Activated CD4-positive, alpha-beta T cell treated with anti-CD3 and anti-CD28 coated beads for 4 hours (primary cell): ENCODE results near the gene UFD1.

Source experiments
- DNase-seq, 2 donors: peaks; one replicate each; pipeline ENCODE4 v3.0.0-alpha.2; 2020

UFD1 gene

GRCh38 chr22:19419086-19419463 lies 59.9 kb downstream of the UFD1 start:
- DNase-seq = no peak

GRCh38 chr22:19412923-19413322 lies 66.1 kb downstream of the UFD1 start:
- DNase-seq = no peak

- DNase-seq = no peak
Observed at GRCh38 chr22:19412478-19412877, 66.5 kb downstream of the UFD1 start.

GRCh38 chr22:19411690-19412045 lies 67.3 kb downstream of the UFD1 start:
- no peak for DNase-seq

GRCh38 chr22:19410941-19411689 lies 67.9 kb downstream of the UFD1 start:
- no peak for DNase-seq

- no peak for DNase-seq
Observed at GRCh38 chr22:19407649-19408606, 71.1 kb downstream of the UFD1 start.

GRCh38 chr22:19406846-19407245 lies 72.1 kb downstream of the UFD1 start:
- no peak for DNase-seq

- no peak for DNase-seq
Observed at GRCh38 chr22:19406281-19406811, 72.6 kb downstream of the UFD1 start.

GRCh38 chr22:19405652-19406051 lies 73.3 kb downstream of the UFD1 start:
- DNase-seq = no peak

GRCh38 chr22:19405133-19405532 lies 73.9 kb downstream of the UFD1 start:
- no peak for DNase-seq

GRCh38 chr22:19404676-19405075 lies 74.3 kb downstream of the UFD1 start:
- no peak for DNase-seq

GRCh38 chr22:19402642-19403191 lies 76.3 kb downstream of the UFD1 start:
- no peak for DNase-seq

GRCh38 chr22:19401483-19401882 lies 77.5 kb downstream of the UFD1 start:
- no peak for DNase-seq

- no peak for DNase-seq
Observed at GRCh38 chr22:19400881-19401280, 78.1 kb downstream of the UFD1 start.
